Neutrophil (primary cell): Measurements from ENCODE around the gene AOPEP.

ENCODE experiments used
- H3K27ac ChIP-seq: fragments of 200-600 bp; sonication (generic); 2 replicates; pipeline ENCODE4 v1.5.1; 2016; ENCODE audit warnings: mild to moderate bottlenecking, moderate library complexity
- H3K27me3 ChIP-seq: fragments of 200-600 bp; sonication (generic); 2 replicates; pipeline ENCODE4 v1.6.0; 2016; ENCODE audit warnings: mild to moderate bottlenecking
- H3K36me3 ChIP-seq: fragments of 200-600 bp; sonication (generic); 2 replicates; pipeline ENCODE4 v1.5.1; 2017
- H3K4me1 ChIP-seq, 2 experiments: fragments of 200-600 bp in 1 of 2; sonication (generic) in 1 of 2; 1 replicate in 1 of 2; 2 replicates in 1 of 2; pipeline versions ENCODE4 v1.5.1 to v1.6.1; 2013 to 2016; ENCODE audit warnings: low read depth in 1 of 2, low read length in 1 of 2, mild to moderate bottlenecking in 1 of 2, moderate library complexity in 1 of 2; ENCODE audit not compliant: control insufficient read depth in 1 of 2, insufficient read depth in 1 of 2
- H3K4me3 ChIP-seq, 2 experiments: fragments of 200-600 bp in 1 of 2; sonication (generic) in 1 of 2; 1 replicate in 1 of 2; 2 replicates in 1 of 2; pipeline ENCODE4 v1.5.1; 2013 to 2016; ENCODE audit warnings: low read depth in 1 of 2, low read length in 1 of 2, mild to moderate bottlenecking in 1 of 2, moderate library complexity in 1 of 2
- H3K9me3 ChIP-seq: fragments of 200-600 bp; sonication (generic); 2 replicates; pipeline ENCODE4 v1.5.1; 2016
- TF ChIP-seq, protein P1 (sequence below): fragments of 200-600 bp; sonication (generic); IDR thresholded peaks from 2 replicates; pipeline ENCODE4 v1.5.1; 2016; ENCODE audit warnings: antibody characterized with exemption

The AOPEP gene

DNA sequence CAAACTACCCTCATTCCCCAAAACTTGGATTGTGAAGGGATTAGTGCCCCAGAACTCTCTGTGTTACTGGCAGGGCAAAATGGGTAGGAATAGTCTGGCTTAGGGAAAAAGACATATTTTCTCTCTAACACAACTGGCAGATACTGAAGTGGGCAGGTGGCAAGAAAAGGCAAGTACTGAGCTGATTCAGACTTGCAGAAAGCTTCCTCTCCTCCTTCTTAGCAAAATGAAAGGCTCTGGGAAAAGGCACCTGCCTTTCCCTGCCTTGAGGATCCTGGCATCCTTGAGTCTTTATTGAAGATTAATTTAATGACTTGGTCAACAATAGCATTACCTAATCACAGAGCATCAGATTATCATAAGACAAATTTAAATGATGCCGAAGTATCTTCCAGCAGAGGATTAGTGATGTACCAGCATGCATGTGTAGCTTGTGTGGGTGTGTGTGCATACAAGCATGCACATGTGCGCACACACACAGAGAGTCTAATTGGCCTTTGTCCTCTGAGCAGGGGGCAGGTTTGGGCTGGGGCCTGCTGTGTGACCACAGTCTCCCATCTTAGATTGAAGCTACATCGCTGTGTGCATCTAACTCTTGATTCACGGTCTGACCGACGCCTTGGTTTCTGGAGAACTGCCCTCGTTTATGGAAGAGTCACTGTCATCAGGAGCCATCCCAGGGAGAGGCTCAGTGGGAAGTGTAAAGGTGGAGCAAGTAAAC is 294.8 kb downstream of the AOPEP start:
- H3K9me3 ChIP-seq, result no peaks in the 10 kb centered on the region
- H3K27me3 ChIP-seq, result no peaks in the 10 kb centered on the region
- H3K4me1 ChIP-seq, result no peaks in the 10 kb centered on the region
- H3K4me3 ChIP-seq, result no peak overlapping the region
- TF ChIP-seq, protein P1, sequence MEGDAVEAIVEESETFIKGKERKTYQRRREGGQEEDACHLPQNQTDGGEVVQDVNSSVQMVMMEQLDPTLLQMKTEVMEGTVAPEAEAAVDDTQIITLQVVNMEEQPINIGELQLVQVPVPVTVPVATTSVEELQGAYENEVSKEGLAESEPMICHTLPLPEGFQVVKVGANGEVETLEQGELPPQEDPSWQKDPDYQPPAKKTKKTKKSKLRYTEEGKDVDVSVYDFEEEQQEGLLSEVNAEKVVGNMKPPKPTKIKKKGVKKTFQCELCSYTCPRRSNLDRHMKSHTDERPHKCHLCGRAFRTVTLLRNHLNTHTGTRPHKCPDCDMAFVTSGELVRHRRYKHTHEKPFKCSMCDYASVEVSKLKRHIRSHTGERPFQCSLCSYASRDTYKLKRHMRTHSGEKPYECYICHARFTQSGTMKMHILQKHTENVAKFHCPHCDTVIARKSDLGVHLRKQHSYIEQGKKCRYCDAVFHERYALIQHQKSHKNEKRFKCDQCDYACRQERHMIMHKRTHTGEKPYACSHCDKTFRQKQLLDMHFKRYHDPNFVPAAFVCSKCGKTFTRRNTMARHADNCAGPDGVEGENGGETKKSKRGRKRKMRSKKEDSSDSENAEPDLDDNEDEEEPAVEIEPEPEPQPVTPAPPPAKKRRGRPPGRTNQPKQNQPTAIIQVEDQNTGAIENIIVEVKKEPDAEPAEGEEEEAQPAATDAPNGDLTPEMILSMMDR, result no peak
- no peaks in the 10 kb centered on the region for H3K36me3 ChIP-seq
- no peak overlapping the region for H3K27ac ChIP-seq

DNA sequence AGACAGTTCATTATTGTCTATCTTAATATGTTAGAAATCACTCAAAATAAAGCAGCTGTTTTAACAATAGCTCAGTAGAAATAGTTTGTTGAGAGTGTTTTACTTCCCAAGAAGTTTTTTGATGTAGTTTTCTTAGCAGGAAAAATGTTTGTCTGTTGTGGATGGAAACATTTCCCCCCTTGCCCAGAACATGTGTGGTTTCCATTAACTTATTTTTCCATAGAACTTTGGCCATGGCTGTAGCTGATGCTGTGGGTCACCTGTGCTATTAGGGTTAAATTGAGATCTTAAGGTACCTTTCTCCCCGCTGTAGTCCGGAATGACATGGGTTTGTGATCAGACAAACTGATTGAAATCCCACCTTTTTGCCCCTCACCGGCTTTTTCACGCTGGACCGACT is 296.2 kb downstream of the AOPEP start:
- no peaks in the 10 kb centered on the region for H3K9me3 ChIP-seq
- no peaks in the 10 kb centered on the region for H3K27me3 ChIP-seq
- no peak overlapping the region for H3K27ac ChIP-seq
- TF ChIP-seq, protein P1, result no peak
- no peak overlapping the region for H3K4me3 ChIP-seq
- no peaks in the 10 kb centered on the region for H3K4me1 ChIP-seq
- H3K36me3 ChIP-seq, result no peaks in the 10 kb centered on the region

DNA sequence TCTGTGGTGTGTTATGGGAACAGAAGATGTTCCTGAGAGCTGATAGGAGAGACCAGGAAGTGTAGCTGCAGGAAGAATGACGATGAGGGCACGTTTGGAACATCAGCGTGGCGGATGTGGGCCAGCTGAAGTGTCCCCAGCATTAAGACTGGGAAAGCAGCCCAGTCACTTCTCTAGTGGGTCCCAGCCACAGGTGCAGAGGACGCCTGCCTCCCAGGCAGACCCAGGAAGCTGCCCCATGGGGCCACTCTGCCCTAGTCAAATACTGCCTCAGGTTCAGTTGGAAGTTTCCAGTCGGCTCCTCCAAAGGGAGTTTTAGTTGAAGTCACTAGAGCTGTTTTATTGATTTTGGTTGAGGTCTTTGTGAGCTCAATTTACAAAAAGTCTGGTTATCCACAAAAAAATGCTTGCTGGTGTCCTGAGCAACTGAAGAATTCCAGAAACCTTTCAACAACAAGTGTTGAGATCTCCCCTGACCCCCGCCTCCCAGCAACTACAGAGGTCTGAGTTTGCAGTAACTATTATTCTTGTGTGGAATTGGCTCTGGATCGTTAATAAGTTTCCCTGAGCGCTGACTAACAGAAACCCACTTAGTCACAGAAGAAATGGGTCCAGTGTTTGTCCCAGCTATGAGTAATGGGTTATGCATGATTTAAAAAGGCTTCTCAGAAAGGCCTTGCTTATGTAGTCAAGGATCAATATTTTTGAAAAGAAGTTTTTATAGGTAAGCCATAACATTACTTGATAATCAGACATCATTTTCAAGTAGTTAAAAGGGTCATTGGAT is 296.9 kb downstream of the AOPEP start:
- Histone ChIP-seq H3K4me1 (no peaks in the 10 kb centered on the region), H3K4me3 (no peak overlapping the region), H3K27ac (no peak overlapping the region), H3K36me3 (no peaks in the 10 kb centered on the region), H3K9me3 (no peaks in the 10 kb centered on the region), H3K27me3 (no peaks in the 10 kb centered on the region)
- TF ChIP-seq, protein P1, result no peak

DNA sequence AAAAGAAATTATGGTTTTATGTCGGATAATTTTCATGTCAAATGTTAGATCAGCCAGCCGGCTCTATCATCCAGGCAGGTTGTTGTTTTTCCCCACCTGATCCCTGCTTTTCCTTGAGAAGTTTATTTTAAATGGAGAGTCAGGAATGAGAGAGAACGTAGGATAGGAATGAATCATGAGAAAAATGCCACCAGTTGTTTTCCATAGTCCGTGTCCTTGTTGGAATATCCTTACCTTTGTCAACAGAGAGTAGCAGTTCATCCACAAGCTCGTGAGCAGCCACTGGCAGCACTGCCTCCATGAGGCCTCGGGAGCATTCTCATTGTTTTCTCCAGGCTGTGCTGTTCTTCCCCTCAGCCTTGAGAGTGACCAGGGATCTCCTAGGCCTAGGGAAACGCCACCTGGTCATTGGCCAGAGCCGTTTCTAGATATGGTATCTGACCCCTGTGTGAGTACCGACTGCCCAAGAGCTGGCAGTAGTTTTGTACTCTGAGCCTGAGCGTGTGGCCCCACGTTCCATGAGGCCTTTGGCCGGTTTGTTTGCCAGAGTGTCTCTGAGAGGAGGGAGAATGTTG is 297.7 kb downstream of the AOPEP start:
- no peak overlapping the region for H3K27ac ChIP-seq
- TF ChIP-seq, protein P1, result no peak
- H3K27me3 ChIP-seq, result no peaks in the 10 kb centered on the region
- no peaks in the 10 kb centered on the region for H3K36me3 ChIP-seq
- no peak overlapping the region for H3K4me3 ChIP-seq
- H3K4me1 ChIP-seq, result no peaks in the 10 kb centered on the region
- H3K9me3 ChIP-seq, result no peaks in the 10 kb centered on the region

DNA sequence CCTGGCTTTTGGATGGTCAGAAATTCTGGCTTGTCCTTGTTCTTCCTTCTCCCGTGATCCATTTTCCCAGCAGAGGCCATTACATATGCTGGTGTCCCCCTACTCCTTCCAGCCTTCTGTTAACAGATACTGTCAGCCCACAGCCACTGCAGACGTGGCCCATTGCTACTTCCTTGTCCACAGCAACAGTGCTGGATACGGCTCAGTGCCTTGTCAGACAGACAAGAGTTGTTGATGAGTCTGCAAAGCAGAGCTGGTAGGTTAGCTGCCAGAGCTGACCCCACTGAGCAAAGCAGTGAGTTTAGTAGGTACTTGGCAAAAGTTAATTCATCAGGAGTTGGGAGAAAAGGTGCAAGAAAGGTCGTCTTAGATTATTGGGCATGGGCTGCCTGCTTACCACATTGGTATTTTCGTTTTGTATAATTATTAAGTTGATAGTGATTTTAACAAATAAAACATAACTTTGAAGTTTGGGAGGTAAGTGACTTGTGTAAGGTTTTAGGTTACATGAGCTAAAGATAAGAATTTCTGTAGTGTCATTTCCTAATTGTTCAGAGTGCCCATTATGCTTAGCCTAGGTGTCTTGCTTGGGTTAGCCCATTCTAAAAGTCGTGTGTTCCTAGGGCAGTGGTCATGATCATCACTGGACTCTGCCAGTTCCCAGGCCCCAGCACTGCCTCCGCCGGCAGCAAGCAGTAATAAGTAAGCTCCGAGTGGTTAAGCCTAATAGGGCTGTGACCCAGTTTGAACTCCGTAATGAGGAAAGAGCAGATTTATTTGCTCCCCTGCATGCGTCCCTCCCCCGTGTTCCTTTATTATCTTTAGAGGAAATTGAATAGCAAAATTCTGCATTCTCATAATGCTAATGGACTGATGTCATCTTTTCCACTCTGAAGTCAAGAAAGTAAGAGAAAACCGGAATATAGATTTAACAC is 299.0 kb downstream of the AOPEP start:
- H3K4me1 ChIP-seq, result no peaks in the 10 kb centered on the region
- no peak overlapping the region for H3K4me3 ChIP-seq
- H3K27me3 ChIP-seq, result no peaks in the 10 kb centered on the region
- H3K9me3 ChIP-seq, result no peaks in the 10 kb centered on the region
- TF ChIP-seq, protein P1, result no peak
- H3K36me3 ChIP-seq, result no peaks in the 10 kb centered on the region
- no peak overlapping the region for H3K27ac ChIP-seq
